ES-I3 (cell line): ENCODE results near the gene SPAG16.
"Not testable (repeated sequence)": the region's sequence is repeated elsewhere in the genome, so short reads cannot be mapped to it uniquely, and the experiment has no call there.

Source experiments
- H3K36me3 ChIP-seq: 2 replicates; pipeline ENCODE4 v1.6.1; 2013; ENCODE audit warnings: mild to moderate bottlenecking, low read length, control low read depth, moderate library complexity; ENCODE audit not compliant: insufficient read depth
- H3K4me1 ChIP-seq: 2 replicates; pipeline ENCODE4 v1.6.1; 2013; ENCODE audit warnings: mild to moderate bottlenecking, control low read depth, low read length; ENCODE audit not compliant: insufficient read depth
- H3K9ac ChIP-seq: 2 replicates; pipeline ENCODE4 v1.6.1; 2013; ENCODE audit warnings: low read depth, mild to moderate bottlenecking, low read length, moderate library complexity
- H3K9me3 ChIP-seq: 2 replicates; pipeline ENCODE4 v1.6.1; 2013; ENCODE audit warnings: mild to moderate bottlenecking, low read length, moderate library complexity; ENCODE audit not compliant: control insufficient read depth, insufficient read depth

SPAG16 gene

DNA sequence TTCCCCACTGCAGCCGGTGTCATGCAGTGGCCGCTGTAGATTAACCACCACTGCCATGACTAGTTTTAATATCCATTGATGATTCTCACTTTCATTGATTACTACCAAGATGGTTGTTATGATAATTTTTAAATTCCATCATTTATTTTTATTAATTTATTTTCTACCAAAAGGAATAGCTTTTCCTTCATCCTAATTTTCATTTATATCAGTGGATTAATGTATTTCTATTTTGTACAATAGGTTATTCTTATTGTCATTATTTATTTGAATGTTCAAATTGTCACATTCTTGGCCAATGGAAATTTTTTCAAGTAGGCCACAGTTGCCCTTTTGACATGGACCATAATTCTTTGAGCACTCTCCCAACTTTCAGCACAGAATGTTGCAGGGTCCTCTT is 751.7 kb downstream of the SPAG16 start:
- H3K9ac ChIP-seq, result no peak overlapping the region
- no peaks in the 10 kb centered on the region for H3K4me1 ChIP-seq
- H3K36me3 ChIP-seq, result no peaks in the 10 kb centered on the region
- no peaks in the 10 kb centered on the region; the same call in 1 of the 2 replicates for H3K9me3 ChIP-seq

DNA sequence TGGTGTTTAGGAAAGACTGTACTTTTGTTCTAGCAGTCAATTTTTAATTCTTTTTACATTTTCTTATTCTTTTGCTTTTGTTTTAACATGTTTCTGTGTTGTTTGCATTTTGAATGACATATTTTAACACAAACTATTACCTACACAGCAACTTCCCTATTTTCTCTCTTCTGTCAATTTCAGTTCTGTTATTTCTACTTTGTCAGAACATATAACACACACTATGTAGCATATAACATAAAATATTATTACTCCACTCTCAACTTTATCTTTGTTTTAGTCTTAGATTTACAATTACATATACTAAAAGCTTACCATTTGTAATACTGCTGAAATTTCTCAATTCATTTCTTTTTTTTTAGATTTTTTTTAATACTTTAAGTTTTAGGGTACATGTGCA is 753.9 kb downstream of the SPAG16 start:
- Histone ChIP-seq H3K9ac (no peak overlapping the region), H3K36me3 (no peaks in the 10 kb centered on the region), H3K9me3 (no peaks in the 10 kb centered on the region; the same call in 1 of the 2 replicates), H3K4me1 (no peaks in the 10 kb centered on the region)

DNA sequence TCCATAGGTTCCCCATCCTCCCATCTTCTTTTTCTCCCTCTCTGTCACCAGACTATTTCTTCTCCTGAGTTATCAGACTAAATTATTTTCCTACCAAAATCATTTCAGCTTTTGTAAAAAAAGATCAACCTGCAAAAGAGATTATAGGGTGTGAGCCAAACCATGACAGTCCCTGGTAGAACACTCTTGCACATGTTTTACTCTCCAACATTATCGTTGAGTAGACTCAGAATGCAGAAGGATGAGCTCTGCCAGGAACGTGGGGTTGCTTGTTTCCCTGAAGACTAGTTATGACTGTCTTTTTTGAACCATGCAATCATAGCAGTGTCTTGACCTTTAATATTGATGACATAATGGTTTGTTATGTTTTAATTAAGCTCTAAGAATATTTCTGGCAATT is 766.5 kb downstream of the SPAG16 start:
- Histone ChIP-seq H3K4me1 (no peaks in the 10 kb centered on the region), H3K9me3 (peaks cover 7% of the 10 kb centered on the region), H3K36me3 (no peaks in the 10 kb centered on the region), H3K9ac (no peak overlapping the region)

DNA sequence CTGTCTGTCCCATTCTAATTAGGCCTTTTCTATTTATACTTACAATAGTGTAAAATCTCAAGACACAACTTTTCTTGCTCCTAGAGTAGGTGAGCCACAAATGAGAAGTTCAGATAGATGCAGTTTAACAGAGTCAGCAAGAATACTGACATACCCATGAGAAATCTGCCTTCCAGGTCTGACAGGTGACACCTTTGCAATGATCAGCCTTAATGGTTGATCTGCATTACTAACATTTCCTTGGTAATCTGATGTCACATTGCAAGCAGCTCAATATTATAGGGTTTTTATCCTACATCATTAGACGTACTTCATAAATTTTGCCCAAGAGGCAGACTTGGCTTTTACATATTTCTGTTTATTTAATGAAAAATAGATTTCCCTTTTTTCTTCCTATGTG is 767.3 kb downstream of the SPAG16 start:
- no peaks in the 10 kb centered on the region for H3K4me1 ChIP-seq

DNA sequence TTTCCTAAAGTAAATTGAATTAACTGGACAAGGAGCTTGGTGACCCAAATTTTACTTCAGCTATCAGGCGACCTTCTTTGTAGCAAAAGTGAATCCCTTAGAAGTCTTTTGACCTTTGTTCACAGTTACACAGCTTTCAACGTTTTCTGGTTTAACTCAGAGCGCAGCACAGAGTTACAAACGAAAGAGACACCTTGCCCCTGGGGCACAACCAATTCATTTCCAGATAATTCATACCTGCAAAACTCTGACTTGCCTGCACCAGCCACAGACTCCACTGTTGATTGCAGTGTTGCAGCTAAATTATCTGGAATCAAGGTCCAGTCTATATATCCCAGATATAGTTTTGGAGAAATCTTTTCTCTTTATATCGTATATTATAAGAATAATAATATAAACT is 768.0 kb downstream of the SPAG16 start:
- H3K36me3 ChIP-seq, result no peaks in the 10 kb centered on the region
- no peaks in the 10 kb centered on the region for H3K4me1 ChIP-seq
- H3K9me3 ChIP-seq, result no peaks in the 10 kb centered on the region
- no peak overlapping the region for H3K9ac ChIP-seq

More for the DNA sequence above, 767.3 kb downstream of the SPAG16 start:
- no peak overlapping the region for H3K9ac ChIP-seq
- H3K9me3 ChIP-seq, result no peaks in the 10 kb centered on the region
- H3K36me3 ChIP-seq, result no peaks in the 10 kb centered on the region

DNA sequence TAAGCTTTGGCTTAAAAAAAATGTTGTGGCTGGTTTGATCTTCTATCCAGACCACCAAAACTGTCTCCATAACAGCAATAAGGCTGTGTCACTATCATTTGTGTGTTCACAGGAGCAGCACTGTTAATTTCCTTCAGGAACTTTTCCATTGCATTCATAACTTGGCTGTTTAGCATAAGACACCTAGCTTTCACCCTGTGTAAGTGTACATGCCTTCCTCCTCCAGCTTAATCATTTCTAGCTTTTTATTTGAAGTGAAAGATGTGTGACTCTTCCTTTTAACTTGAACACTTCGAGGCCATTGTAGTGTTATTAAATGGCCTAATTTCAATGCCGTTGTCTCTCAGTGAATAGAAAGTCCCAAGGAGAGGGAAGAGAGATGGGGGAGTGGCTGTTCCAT is 773.7 kb downstream of the SPAG16 start:
- Histone ChIP-seq H3K9ac (no peak overlapping the region), H3K36me3 (no peaks in the 10 kb centered on the region), H3K4me1 (no peaks in the 10 kb centered on the region), H3K9me3 (no peaks in the 10 kb centered on the region)

DNA sequence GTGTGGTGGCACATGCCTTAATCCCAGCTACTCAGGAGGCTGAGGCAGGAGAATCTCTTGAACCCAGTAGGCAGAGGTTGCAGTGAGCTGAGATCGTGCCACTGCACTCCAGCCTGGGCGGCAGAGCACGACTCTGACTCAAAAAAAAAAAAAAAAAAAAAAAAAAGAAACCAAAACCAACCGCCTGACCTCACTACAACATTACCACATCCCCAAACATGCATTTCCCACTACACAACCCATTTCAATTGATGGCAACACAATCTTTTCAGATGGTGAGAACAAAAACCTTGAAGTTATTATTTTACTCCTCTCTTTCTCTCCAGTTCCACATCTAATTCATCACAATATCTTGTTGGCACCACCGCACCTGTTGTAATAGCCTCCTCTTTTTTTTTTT is 778.0 kb downstream of the SPAG16 start:
- H3K9ac ChIP-seq, H3K9me3 ChIP-seq, H3K36me3 ChIP-seq, H3K4me1 ChIP-seq: not testable (repeated sequence)

DNA sequence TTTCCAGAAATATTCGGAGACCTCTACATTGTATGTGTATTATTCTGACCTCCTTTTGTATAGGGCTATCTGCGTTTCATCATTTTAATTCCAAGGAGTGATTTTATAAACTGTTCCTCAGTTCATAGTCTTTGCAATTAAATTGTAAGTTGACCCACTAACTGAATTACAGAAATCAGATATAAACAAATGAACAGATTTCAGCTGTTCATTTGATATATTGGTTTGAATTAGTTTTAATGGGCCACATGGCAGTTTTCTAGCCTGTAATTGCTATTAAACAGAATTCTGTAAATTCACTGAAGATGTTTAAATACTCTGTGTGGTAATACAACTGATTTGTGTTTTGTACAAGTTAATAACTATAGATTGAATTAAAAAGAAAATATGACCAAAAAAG is 780.2 kb downstream of the SPAG16 start:
- H3K9ac ChIP-seq, result no peak overlapping the region
- H3K9me3 ChIP-seq, result no peaks in the 10 kb centered on the region
- H3K4me1 ChIP-seq, result no peaks in the 10 kb centered on the region
- no peaks in the 10 kb centered on the region for H3K36me3 ChIP-seq

DNA sequence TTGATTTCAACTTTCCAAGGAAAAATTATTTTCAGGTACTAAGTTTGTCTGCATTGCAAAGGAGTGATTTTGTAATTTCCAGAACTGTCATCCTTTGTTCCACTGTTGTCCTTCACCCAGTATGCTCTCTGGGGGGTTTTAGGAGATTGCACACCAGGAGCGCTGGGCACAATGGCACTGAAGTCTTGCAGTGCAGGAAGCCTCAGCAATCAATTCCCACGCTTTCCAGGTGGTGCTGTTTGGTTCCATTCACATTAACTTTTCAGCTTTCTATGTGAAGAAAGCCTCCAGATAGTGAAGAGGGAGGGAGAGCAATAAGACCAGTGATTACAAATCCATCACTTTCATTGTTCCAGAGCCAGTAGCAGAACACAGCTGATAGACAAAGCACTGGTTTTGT is 782.6 kb downstream of the SPAG16 start:
- H3K9ac ChIP-seq, result no peak overlapping the region
- no peaks in the 10 kb centered on the region for H3K4me1 ChIP-seq
- no peaks in the 10 kb centered on the region for H3K9me3 ChIP-seq
- no peaks in the 10 kb centered on the region for H3K36me3 ChIP-seq

DNA sequence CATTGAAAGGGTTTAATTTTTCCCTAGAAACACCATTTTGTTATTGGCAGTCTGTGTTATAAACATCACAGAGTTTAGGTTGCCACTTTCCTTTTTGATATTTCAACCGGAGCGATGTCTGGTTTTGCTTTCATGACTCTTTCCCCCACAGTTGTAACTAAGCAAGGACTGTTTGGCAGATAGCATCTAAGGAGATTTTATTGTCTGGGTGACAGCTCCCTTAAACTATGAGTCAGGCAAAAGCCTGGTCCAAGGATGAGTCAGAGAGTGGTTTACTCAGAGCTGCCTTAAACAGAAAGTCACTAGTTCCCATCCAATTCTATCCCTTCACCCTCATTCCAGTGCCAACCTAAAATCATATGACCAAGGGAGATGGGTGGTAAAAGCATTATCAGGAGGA is 785.0 kb downstream of the SPAG16 start:
- Histone ChIP-seq H3K36me3 (no peaks in the 10 kb centered on the region), H3K9ac (no peak overlapping the region), H3K4me1 (no peaks in the 10 kb centered on the region), H3K9me3 (no peaks in the 10 kb centered on the region)

DNA sequence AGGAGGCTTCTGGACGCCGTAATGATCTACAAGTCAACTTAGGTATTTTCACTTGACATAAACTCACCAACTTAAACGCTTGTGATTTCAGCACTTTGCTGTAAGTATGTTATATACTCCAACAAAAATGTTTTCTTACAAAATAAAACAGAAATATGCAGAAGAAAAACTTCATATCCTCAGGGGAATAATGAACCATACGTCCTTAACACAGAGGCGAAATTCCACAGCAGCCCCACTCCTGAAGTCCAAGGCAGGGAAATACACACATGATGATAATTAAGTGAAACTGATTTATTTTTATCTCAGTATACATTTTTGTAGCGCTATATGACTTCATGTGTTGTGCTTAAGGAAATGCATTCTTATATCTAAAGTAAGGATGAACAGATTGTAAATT is 791.2 kb downstream of the SPAG16 start:
- Histone ChIP-seq H3K9ac (no peak overlapping the region), H3K9me3 (no peaks in the 10 kb centered on the region), H3K4me1 (no peaks in the 10 kb centered on the region), H3K36me3 (no peaks in the 10 kb centered on the region)

DNA sequence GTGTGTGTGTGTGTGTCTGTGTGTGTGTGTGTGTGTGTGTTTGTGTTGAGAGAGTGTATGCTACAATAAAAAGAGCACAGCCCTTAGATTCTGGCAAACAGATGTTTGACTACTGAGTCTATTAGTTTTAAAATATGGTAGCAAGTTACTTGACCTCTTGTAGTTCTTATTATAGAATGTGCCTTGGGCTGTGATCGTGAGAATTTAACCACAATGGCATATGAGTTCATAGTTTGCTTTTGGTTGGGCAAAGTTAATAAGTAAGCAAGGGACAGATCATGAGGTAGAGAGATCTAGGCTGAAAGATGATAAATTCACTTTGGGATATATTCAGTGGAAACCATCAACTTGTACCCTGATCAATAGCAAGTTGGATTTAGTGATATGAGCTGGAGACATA is 792.3 kb downstream of the SPAG16 start:
- no peaks in the 10 kb centered on the region for H3K9me3 ChIP-seq
- no peaks in the 10 kb centered on the region for H3K36me3 ChIP-seq
- no peak overlapping the region for H3K9ac ChIP-seq
- H3K4me1 ChIP-seq, result no peaks in the 10 kb centered on the region

DNA sequence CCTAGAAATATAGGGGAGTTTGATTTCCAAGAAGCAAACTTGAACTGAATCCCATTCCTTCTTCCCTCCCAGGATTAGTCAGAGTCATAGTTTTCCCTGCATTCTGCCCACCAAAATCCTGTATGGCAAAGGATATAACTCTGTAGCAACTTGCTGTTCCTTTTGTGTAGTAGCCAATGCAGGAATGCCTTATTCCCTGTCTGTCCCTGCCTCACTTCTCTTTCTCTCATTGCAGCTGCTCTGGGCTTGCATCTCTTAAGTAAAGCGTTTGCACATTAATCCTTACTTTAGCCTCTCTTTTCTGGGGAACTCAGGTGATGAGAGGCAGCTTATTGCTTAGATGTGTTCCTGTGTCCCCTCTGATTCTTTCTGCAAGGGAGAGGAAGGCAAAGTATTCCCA is 793.5 kb downstream of the SPAG16 start:
- H3K36me3 ChIP-seq, result no peaks in the 10 kb centered on the region
- H3K4me1 ChIP-seq, result no peaks in the 10 kb centered on the region
- no peak overlapping the region for H3K9ac ChIP-seq
- H3K9me3 ChIP-seq, result no peaks in the 10 kb centered on the region

DNA sequence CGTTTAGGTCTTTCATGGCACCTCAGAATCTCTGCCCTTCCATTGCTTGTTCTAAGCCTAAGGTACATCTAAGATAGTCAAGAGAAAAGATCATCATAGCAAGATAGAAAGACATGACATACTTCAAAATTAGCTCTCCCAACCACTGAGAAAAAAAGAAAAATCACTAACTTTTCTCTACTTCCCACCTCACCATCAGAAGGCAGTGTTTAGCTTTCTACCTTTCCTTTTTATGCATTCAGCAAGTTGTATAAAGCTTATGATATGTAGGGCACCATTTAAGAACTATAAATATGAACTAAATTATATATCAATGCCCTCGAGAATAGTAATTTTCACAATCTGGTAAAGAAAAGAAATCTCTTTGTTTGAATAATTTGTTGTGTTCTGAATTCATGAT is 794.8 kb downstream of the SPAG16 start:
- H3K4me1 ChIP-seq, result no peaks in the 10 kb centered on the region
- H3K9ac ChIP-seq, result no peak overlapping the region
- no peaks in the 10 kb centered on the region for H3K36me3 ChIP-seq
- H3K9me3 ChIP-seq, result no peaks in the 10 kb centered on the region

DNA sequence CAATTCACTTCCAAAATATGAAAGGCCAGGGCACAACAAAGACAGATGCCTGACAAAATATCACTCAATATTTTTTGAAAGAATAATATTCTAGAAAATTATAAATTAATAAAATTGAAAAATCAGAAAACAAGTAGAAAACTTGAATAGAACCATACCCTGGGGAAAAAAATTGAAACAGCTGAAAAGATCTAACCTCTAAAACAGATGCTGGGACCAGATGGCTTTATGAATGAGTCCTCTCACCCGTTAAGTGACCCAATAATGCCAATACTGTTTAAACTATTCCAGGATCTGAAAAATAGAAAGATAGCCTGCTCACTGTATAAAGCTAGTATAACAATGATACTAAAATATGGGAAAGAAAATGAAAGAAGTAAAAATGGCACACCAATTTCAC is 804.3 kb downstream of the SPAG16 start:
- no peaks in the 10 kb centered on the region for H3K36me3 ChIP-seq

DNA sequence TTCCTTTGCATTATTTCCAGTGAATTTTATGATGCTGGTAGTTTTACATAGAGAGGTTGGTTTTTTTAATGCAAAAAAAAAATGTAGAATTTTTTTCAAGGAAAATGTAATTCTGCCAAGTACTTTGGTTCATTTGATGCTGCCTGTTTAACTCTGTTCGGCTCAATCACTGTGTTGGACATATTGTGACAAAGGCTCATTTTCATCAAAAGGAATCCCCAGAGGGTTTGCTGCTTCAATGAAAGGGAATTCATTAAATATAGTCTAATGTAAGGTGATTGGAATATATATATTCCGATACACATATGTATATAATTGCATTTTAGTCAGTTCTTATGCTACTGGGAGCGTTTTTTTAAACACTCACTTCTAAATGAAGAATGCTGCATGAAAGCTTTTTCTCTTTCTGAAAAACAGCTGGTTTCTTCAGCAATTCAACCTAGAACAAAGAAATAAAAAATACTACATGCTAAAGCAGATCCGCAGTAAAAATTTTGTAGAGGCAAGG is 812.0 kb downstream of the SPAG16 start:
- H3K9me3 ChIP-seq, result no peaks in the 10 kb centered on the region
- no peaks in the 10 kb centered on the region for H3K36me3 ChIP-seq
- no peaks in the 10 kb centered on the region for H3K4me1 ChIP-seq
- no peak overlapping the region for H3K9ac ChIP-seq

More for the DNA sequence above, 804.3 kb downstream of the SPAG16 start:
- H3K9me3 ChIP-seq, result no peaks in the 10 kb centered on the region
- H3K9ac ChIP-seq, result no peak overlapping the region
- no peaks in the 10 kb centered on the region for H3K4me1 ChIP-seq
